HT-29 (cell line): ENCODE data around the gene DDX52. TPM values are rescaled to one million over a fixed set of nuclear protein-coding genes. Genes with fewer than 3 reads are reported as not detected.

Experiments used
- DNase-seq: peaks from one replicate; pipeline ENCODE4 v3.0.0-alpha.2; 2015; ENCODE audit warnings: low spot score
- small RNA-seq: library from RNA; depleted of rRNA; stranded (forward); fragments of <200 nt; gene quantifications from one replicate; pipeline ENCODE3, GENCODE V24; 2014
- total RNA-seq: library from RNA; depleted of rRNA; stranded (reverse); fragments of >200 nt; shearing (Covaris generic); gene quantifications from 2 replicates; pipeline ENCODE4 v1.2.3, GENCODE V29; 2014; rRNA removed

Gene DDX52
- total RNA-seq, 1 experiment from 2014 or later, result 17.6 TPM

DNA sequence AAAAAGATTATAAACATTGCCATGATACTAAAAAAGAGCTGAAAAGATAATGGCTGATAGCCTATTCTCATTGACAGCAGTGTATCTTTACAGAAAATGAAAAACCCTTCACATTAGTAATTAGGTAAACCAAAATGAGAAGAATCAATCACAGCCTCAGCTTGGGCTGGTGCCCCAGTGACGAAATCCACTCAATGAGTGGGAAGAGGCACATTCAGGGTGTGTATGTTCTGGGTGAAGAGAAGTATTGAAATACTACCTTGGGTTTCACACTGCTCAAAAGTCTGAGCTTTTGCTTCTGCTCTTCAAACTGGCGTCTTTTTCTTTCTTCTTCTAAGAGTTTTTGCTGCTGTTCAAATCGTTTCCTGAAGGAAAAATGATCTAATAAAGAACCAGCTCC is 58.2 kb downstream of the DDX52 start:
- DNase-seq, result no peak

DNA sequence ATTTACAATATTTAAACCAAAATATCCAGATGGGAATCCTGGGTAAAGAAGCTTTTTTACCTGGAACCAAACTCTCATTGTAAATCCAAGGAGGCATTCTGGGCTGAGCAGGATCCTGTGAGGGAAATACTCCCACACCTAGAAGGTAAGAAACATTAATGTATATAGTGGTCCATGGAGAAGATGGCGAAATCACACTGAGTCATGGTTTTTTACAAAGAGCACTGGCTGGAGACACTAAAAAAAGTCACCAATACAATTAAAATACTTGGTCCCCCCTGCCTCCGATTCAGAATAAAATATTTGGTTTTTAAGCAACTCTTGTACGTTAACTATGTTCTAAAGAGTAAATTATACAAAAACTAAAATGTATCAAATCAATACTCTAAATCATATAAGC is 67.0 kb downstream of the DDX52 start:
- no peak for DNase-seq

DNA sequence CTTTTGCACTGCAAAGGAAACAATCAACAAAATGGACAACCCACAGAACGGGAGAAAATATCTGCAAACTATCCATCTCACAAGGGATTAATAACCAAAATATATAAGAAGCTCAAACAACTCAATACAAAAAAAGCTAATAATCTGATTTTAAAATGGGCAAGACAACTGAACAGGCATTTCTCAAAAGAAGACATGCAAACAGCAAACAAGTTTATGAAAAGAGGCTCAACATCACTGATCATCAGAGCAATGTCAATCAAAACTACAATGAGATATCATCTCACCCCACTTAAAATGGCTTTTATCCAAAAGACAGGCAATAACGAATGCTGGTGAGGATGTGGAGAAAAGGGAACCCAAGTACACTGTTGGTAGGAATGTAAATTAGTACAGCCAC is 68.8 kb downstream of the DDX52 start:
- DNase-seq, result no peak

- DNase-seq, result no peak
Measured at GRCh38 chr17:37571674-37572073, 71.6 kb downstream of the DDX52 start.

DNA sequence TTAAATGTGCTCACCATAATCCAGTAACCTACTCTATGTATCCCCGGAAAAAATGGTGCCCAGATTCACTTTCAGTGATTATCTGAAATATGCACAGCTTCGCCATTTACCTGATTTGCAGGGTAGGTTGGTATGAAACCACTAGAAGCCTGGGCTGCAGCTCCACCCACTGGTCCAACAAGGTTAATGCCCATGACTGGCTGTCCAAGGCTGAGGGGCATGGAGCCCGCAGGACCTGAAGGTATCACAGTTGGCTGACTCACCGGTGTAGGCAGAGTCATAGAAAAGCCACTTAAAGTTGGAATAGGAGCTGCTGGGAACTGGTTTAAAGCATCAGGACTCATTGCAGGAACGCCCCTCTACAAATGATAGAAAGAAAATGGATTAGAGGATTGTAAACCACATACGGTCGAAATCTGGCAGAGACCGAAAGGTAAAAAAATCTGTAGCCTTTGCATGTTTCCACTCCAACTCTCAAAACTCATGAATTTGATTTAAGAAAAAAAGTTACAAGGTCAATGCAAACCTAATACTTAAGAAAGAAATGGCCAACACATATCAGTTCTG is 72.6 kb downstream of the DDX52 start:
- peak; percentile 88 for DNase-seq

DNA sequence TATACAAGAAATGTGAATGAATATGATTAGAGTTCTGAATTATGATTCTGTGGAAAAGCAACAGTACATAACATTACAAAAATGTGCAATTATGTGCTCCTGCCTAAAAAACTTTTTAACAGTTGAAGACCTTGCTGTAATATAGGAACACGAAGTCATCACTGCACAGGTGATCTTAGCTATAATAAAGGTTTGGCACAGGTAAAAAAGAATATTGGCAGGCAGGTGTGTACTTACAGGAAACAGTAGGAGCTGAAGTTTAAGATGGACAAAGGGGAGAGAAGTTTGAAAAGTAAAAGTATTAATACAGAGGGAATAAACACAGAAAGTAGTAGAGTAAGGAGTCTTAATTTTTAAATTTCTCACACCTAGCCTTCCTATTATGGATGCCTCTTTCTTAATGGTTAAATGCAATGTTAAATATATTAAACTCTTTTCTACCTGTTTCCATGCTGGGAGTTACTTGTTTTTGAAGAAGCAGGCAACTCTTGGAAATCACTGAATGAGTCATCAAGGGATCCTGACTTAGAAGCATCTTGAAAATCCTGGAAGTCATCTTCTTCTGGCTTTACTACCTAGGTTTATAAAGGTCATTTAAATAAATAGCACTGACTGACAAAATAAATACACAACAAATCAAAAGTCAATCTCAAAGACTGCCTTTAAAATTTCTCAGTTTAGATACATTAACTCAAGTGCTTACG is 74.7 kb downstream of the DDX52 start:
- no peak for DNase-seq

- no peak for DNase-seq
Measured at GRCh38 chr17:37567538-37567937, 75.7 kb downstream of the DDX52 start.

DNA sequence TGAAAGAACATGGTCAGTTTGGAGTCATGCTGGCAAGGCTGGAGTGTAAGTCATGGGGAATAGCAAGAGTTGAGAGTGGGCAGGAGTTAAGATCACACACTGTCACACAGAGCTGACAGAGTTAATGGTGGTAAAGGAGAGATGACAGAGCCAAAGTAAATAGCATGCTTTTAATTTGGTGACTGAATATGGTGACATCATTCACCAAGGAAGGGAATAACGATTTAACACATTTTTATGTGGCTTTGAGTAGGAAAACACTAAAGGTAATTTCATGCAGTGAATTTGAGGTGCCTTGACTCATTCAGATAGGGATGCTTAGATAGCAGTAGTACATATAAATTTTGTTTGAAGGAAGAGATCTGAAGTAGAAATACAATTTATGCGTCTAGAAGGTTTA is 76.1 kb downstream of the DDX52 start:
- no peak for DNase-seq

GRCh38 chr17:37564252-37564651 is 79.0 kb downstream of the DDX52 start:
- no peak for DNase-seq

DNA sequence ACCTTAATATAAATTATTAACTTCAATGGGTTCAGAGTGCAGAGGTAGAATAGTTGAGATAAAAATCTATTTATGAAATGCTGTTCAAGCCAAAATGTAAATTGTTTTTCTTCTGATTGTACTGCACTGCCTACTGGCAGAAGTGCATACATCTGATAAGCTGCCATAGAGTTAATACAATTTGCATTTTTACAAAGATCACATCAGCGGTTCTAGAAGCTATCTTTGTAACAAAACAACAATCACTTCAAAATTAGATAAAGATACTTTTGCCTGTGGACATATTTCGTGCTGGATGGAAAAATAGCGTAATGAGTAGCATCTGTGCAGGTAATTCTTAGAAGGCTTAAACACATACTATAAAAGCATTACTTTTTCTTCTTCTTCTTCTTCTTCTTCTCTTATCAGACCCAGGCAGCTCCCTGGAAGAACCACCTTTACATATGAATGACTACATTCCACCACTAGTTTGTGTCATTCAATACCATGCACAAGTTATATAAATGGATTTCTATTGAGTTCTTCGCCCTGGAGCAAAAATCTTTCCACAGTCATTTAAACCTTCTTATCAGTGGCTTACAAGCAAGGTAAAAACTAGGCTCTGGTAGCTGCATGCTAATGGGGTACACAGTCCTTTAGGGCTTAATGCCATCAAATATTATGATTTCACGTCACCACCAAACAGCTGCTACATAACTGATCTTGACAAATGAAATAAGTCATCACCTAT is 81.1 kb downstream of the DDX52 start:
- DNase-seq, result no peak

Small RNA genes lying within 50 kb of the gene (small RNA-seq; reads per million reads assigned to genes)
- not detected for gene MIR378J

Other genes with a start within 250 kb of the DDX52 start
- 84.4 and 111 TPM in 2 replicates for gene ACACA, start 236.6 kb downstream of the DDX52 start, total RNA-seq
- 20.0 and 30.6 TPM in 2 replicates for gene TADA2A, start 236.6 kb downstream of the DDX52 start, total RNA-seq
- 64.2 and 71.4 TPM in 2 replicates for gene DUSP14, start 153.6 kb downstream of the DDX52 start, total RNA-seq
- 6.7 and 7.1 TPM in 2 replicates for gene SYNRG, start 34.0 kb downstream of the DDX52 start, total RNA-seq
- gene HNF1B, start 101.6 kb upstream of the DDX52 start, total RNA-seq, result 66.0 and 91.4 TPM in 2 replicates